Ishikawa (cell line): ENCODE measurements around the gene C1orf210.

Experiments used
- CEBPB ChIP-seq: IDR thresholded peaks from 2 replicates; pipeline ENCODE4 v1.6.1; 2012
- CREB1 ChIP-seq: IDR thresholded peaks from 2 replicates; pipeline ENCODE4 v1.6.1; 2012; ENCODE audit warnings: low read depth
- EGR1 ChIP-seq: IDR thresholded peaks from 2 replicates; pipeline ENCODE4 v1.6.1; 2012
- EP300 ChIP-seq: IDR thresholded peaks from 2 replicates; pipeline ENCODE4 v1.6.1; 2012; ENCODE audit warnings: borderline replicate concordance
- FOXM1 ChIP-seq: IDR thresholded peaks from 2 replicates; pipeline ENCODE4 v1.6.1; 2012; ENCODE audit warnings: low read depth, borderline replicate concordance
- RAD21 ChIP-seq: IDR thresholded peaks from 2 replicates; pipeline ENCODE4 v1.6.1; 2012; ENCODE audit warnings: low read depth
- TAF1 ChIP-seq: IDR thresholded peaks from 2 replicates; pipeline ENCODE4 v1.6.1; 2012; ENCODE audit warnings: low read depth, mild to moderate bottlenecking
- TCF12 ChIP-seq: IDR thresholded peaks from 2 replicates; pipeline ENCODE4 v1.6.1; 2012; ENCODE audit warnings: low read depth
- YY1 ChIP-seq: IDR thresholded peaks from 2 replicates; pipeline ENCODE4 v1.6.1; 2012; ENCODE audit warnings: low read depth
- ZBTB7A ChIP-seq: IDR thresholded peaks from 2 replicates; pipeline ENCODE4 v1.6.1; 2012; ENCODE audit warnings: low read depth
- TF ChIP-seq, protein P1 (sequence below): IDR thresholded peaks from 2 replicates; pipeline ENCODE4 v1.6.1; 2012; ENCODE audit warnings: low read depth, mild to moderate bottlenecking
- TF ChIP-seq, protein P2 (sequence below): IDR thresholded peaks from 2 replicates; pipeline ENCODE4 v1.6.1; 2012

DNA sequence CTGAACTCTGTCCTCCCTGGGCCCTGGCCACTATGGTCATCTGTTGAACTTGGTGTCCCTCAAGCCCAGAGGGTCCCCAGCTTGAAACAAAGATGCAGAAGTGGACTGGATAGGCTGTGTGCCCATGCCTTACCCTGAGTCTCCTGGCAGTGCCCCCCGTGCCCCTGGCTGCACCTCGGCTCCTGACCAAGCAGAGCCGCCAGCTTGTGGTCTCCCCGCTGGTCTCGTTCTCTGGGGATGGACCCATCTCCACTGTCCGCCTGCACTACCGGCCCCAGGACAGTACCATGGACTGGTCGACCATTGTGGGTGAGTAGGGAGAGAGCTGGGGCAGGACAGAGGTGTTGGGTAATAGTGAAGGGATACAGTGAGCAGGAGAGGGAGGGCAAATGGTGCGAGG, 26.1 kb upstream of the C1orf210 start:
- TF ChIP-seq YY1 (no peak), FOXM1 (no peak), CEBPB (no peak), ZBTB7A (no peak), CREB1 (no peak), RAD21 (no peak), TCF12 (no peak), EP300 (no peak), TAF1 (no peak), EGR1 (no peak)
- TF ChIP-seq, protein P1, sequence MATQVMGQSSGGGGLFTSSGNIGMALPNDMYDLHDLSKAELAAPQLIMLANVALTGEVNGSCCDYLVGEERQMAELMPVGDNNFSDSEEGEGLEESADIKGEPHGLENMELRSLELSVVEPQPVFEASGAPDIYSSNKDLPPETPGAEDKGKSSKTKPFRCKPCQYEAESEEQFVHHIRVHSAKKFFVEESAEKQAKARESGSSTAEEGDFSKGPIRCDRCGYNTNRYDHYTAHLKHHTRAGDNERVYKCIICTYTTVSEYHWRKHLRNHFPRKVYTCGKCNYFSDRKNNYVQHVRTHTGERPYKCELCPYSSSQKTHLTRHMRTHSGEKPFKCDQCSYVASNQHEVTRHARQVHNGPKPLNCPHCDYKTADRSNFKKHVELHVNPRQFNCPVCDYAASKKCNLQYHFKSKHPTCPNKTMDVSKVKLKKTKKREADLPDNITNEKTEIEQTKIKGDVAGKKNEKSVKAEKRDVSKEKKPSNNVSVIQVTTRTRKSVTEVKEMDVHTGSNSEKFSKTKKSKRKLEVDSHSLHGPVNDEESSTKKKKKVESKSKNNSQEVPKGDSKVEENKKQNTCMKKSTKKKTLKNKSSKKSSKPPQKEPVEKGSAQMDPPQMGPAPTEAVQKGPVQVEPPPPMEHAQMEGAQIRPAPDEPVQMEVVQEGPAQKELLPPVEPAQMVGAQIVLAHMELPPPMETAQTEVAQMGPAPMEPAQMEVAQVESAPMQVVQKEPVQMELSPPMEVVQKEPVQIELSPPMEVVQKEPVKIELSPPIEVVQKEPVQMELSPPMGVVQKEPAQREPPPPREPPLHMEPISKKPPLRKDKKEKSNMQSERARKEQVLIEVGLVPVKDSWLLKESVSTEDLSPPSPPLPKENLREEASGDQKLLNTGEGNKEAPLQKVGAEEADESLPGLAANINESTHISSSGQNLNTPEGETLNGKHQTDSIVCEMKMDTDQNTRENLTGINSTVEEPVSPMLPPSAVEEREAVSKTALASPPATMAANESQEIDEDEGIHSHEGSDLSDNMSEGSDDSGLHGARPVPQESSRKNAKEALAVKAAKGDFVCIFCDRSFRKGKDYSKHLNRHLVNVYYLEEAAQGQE = no peak
- TF ChIP-seq, protein P2, sequence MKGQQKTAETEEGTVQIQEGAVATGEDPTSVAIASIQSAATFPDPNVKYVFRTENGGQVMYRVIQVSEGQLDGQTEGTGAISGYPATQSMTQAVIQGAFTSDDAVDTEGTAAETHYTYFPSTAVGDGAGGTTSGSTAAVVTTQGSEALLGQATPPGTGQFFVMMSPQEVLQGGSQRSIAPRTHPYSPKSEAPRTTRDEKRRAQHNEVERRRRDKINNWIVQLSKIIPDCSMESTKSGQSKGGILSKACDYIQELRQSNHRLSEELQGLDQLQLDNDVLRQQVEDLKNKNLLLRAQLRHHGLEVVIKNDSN = no peak
